NCI-H1105 (cell line): ENCODE measurements around the gene GUF1.
"Not testable (repeated sequence)": the region's sequence is repeated elsewhere in the genome, so short reads cannot be mapped to it uniquely, and the experiment has no call there.

Experiments
- DNase-seq: peaks from one replicate; lab custom pipeline; 2025; lab: John Stamatoyannopoulos, UW

GUF1 gene

DNA sequence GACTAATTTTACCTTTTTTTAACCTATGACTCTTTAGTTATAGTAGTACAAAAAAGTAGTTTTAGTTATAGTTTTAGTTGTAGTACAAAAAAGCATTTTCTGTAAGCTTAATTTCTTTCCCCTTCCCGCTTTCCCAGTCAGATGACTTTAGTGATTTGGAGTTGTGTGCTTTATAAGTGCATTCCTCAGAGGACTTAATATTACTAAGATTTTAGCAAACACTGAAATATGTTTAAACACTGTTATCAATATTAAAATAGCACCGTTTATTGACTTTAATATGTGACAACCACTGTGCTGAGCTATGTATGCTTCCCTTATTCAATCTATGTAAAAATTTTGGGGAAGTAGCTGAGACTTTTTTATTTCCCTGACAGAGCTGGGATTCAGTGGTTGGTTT, 22.8 kb downstream of the GUF1 start:
- DNase-seq = no peak

GRCh38 chr4:44704673-44705072, 26.5 kb downstream of the GUF1 start:
- DNase-seq = no peak

GRCh38 chr4:44713125-44713524, 34.9 kb downstream of the GUF1 start:
- no peak for DNase-seq

- no peak for DNase-seq
Measured at GRCh38 chr4:44716597-44716996, 38.4 kb downstream of the GUF1 start.

DNA sequence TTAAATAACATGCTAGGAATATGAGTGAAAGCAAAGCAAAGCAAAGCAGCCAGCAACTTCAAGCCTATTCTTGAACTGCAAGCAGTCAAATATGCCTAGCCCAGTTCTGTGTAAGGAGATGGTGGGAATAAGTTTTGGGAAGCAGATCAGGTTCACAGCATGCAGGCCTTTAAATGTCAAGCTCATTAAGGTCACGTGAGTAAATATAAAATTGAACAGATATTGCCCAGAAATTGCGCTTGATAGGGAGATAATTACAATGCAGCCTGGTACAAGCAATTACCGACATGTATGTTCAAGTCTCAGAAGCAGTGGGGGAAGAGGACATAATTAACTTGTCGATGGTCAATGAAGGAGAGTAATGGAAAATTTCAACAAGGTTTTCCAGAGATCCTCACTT, 42.2 kb downstream of the GUF1 start:
- DNase-seq = peak; percentile 79

GRCh38 chr4:44722001-44722400, 43.8 kb downstream of the GUF1 start:
- DNase-seq = no peak

- peak; percentile 19 for DNase-seq
Measured at GRCh38 chr4:44725166-44725565, 46.9 kb downstream of the GUF1 start.

DNA sequence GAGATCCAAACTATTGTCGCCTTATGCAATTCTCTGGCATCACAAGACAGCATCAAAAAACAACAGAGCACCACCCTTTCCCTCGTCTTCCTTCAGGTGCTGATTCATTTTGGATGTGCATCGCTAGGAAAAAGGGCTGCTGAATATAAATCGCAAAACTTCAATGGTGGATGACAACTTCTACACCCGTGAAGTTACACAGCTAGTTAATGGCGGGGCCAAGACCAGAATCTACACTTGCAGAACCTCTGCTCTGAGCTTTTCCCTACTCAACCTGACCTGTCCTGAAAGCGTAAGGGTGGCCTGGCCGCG, 47.5 kb downstream of the GUF1 start:
- DNase-seq = no peak

- peak; percentile 66 for DNase-seq
Measured at GRCh38 chr4:44726038-44726871, 48.0 kb downstream of the GUF1 start, which contains the start of gene GNPDA2. Gene GNPDA2, minus strand, starts transcription at chr4:44726556. Its CDS starts 4,349 bp downstream, at chr4:44722207.

- DNase-seq = no peak
Measured at GRCh38 chr4:44727471-44727870, 49.3 kb downstream of the GUF1 start.

DNA sequence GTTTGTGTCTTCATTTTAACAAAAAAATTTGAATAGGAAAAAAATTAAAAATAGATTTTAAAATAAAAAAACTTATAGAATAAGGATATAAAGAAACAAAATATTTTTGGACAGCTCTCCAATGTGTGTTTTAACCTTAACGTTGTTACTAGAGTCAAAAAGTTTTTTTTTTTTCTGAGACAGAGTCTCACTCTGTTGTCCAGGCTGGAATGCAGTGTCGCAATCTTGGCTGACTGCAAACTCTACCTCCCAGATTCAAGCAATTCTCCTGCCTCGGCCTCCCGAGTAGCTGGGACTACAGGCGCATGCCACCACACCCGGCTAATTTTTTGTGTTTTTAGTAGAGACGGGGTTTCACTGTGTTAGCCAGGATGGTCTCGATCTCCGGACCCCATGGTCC, 50.5 kb downstream of the GUF1 start:
- DNase-seq = not testable (repeated sequence)

- no peak for DNase-seq
Measured at GRCh38 chr4:44736900-44737299, 58.7 kb downstream of the GUF1 start.

DNA sequence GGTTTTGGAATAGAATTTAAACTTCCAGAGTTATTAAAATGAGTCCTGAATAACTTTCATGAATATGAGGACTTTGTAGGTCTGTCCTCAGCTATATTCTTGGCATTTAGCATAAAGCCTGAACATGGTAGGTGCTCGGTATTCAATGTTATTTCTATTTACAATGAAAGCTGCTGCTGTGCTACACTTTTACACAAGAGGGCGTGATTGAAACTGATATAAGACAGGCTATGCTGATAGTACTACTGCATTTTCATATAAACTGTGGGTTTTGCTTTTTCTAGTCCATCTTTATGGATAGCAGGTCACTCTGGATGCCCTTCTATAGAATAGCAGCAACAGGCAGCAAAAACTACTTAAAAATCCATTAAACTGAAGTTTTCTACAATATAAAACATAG, 60.4 kb downstream of the GUF1 start:
- DNase-seq = no peak

DNA sequence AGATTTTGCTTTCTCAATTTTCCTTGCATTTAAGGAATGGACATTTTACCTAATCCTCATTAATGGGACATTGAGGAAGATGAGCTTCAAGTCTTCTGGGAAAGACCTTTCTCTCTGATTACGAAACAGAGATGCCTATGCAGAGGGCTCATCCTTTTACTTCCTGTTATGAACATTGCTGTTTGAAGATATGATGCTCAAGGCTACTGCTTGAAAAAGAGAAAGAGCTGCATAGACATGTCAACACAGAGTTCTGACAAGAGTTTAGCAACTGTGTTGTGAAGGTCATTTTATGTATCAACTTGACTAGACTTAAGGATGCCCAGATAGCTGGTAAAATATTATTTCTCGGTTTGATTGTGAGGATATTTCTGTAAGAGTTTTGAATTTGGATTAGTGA, 62.0 kb downstream of the GUF1 start:
- DNase-seq = no peak
